HG03066 (cell line): ENCODE results near the gene ZNF333.

ENCODE experiments used
- ATAC-seq: cut with Tn5 transposase; IDR thresholded peaks from one replicate; pipeline ENCODE4 v1.9.1; 2021; ENCODE audit warnings: low read depth; ENCODE audit not compliant: unreplicated experiment

Gene ZNF333

GRCh38 chr19:14689598-14690503 is at the start of gene ZNF333:
ZNF333 (plus strand) TSS chr19:14690048; CDS start chr19:14693492, 3,444 bp downstream.
- peak; percentile 89 for ATAC-seq

GRCh38 chr19:14648506-14648905 is 41.3 kb upstream of the ZNF333 start:
- ATAC-seq, result no peak

GRCh38 chr19:14649020-14649419 is 40.8 kb upstream of the ZNF333 start:
- no peak for ATAC-seq

- no peak for ATAC-seq
These were observed 39.7 kb upstream of the ZNF333 start for GRCh38 chr19:14650161-14650560.

- ATAC-seq, result no peak
These were observed 34.9 kb upstream of the ZNF333 start for GRCh38 chr19:14654786-14655560.

GRCh38 chr19:14655726-14656125 is 34.1 kb upstream of the ZNF333 start:
- ATAC-seq, result no peak

- no peak for ATAC-seq
These were observed 29.9 kb upstream of the ZNF333 start for GRCh38 chr19:14659874-14660489.

- no peak for ATAC-seq
These were observed 28.4 kb upstream of the ZNF333 start for GRCh38 chr19:14661372-14661924.

- ATAC-seq, result no peak
These were observed 19.9 kb upstream of the ZNF333 start for GRCh38 chr19:14669940-14670339.

GRCh38 chr19:14670408-14670807 is 19.4 kb upstream of the ZNF333 start:
- ATAC-seq, result no peak

GRCh38 chr19:14672188-14672872 is 17.5 kb upstream of the ZNF333 start:
- ATAC-seq, result no peak

GRCh38 chr19:14673088-14673487 is 16.8 kb upstream of the ZNF333 start:
- ATAC-seq, result no peak

- ATAC-seq, result no peak
These were observed 15.1 kb upstream of the ZNF333 start, which contains the start of gene ADGRE3 for GRCh38 chr19:14674764-14675163. ADGRE3 (minus strand) TSS chr19:14674844; CDS start chr19:14674770, 74 bp downstream.

GRCh38 chr19:14676762-14677161 is 13.1 kb upstream of the ZNF333 start:
- ATAC-seq, result no peak

- ATAC-seq, result no peak
These were observed 12.4 kb upstream of the ZNF333 start for GRCh38 chr19:14677464-14677863.

GRCh38 chr19:14678199-14678598 is 11.6 kb upstream of the ZNF333 start:
- ATAC-seq, result no peak

- no peak for ATAC-seq
These were observed 7.8 kb upstream of the ZNF333 start for GRCh38 chr19:14682084-14682483.

- no peak for ATAC-seq
These were observed 6.4 kb upstream of the ZNF333 start for GRCh38 chr19:14683439-14683838.

- no peak for ATAC-seq
These were observed 3.4 kb upstream of the ZNF333 start for GRCh38 chr19:14686411-14686810.

GRCh38 chr19:14694641-14695266 is 4.9 kb downstream of the ZNF333 start:
- no peak for ATAC-seq
